Nephron progenitor cell (in vitro differentiated cells): ENCODE data around the gene GSE1.

Source experiments
- DNase-seq: peaks from one replicate; pipeline ENCODE4 v3.0.0; 2021
- H3K27ac Mint-ChIP-seq: 2 replicates; pipeline ENCODE4 v1.8.0; 2021; ENCODE audit warnings: mild to moderate bottlenecking, moderate library complexity, mixed read lengths
- H3K27me3 Mint-ChIP-seq: 2 replicates; pipeline ENCODE4 v1.8.0; 2021; ENCODE audit warnings: mild to moderate bottlenecking, low read depth, mixed read lengths; ENCODE audit not compliant: poor library complexity
- H3K36me3 Mint-ChIP-seq: 2 replicates; pipeline ENCODE4 v1.8.0; 2021; ENCODE audit warnings: low read depth, mixed read lengths
- H3K4me1 Mint-ChIP-seq: 2 replicates; pipeline ENCODE4 v1.8.0; 2021; ENCODE audit warnings: mixed read lengths
- H3K4me3 Mint-ChIP-seq: 2 replicates; pipeline ENCODE4 v1.8.0; 2021; ENCODE audit warnings: mild to moderate bottlenecking, moderate library complexity, mixed read lengths
- H3K9me3 Mint-ChIP-seq: 2 replicates; pipeline ENCODE4 v1.8.0; 2021; ENCODE audit warnings: mild to moderate bottlenecking, moderate library complexity, mixed read lengths
- TF ChIP-seq, protein P1 (sequence below): fragments of 200-600 bp; sonication (generic); IDR thresholded peaks from 2 replicates; pipeline ENCODE4 v1.5.0; 2021; ENCODE audit warnings: antibody characterized with exemption

Gene GSE1

GRCh38 chr16:85577899-85578598 lies 35.1 kb upstream of the GSE1 start:
- no peak overlapping the region for H3K4me3 Mint-ChIP-seq
- peaks cover 84% of the 10 kb centered on the region for H3K4me1 Mint-ChIP-seq
- no peaks in the 10 kb centered on the region for H3K9me3 Mint-ChIP-seq
- H3K27me3 Mint-ChIP-seq = peaks cover 46% of the 10 kb centered on the region
- no peak overlapping the region for H3K27ac Mint-ChIP-seq
- TF ChIP-seq, protein P1, sequence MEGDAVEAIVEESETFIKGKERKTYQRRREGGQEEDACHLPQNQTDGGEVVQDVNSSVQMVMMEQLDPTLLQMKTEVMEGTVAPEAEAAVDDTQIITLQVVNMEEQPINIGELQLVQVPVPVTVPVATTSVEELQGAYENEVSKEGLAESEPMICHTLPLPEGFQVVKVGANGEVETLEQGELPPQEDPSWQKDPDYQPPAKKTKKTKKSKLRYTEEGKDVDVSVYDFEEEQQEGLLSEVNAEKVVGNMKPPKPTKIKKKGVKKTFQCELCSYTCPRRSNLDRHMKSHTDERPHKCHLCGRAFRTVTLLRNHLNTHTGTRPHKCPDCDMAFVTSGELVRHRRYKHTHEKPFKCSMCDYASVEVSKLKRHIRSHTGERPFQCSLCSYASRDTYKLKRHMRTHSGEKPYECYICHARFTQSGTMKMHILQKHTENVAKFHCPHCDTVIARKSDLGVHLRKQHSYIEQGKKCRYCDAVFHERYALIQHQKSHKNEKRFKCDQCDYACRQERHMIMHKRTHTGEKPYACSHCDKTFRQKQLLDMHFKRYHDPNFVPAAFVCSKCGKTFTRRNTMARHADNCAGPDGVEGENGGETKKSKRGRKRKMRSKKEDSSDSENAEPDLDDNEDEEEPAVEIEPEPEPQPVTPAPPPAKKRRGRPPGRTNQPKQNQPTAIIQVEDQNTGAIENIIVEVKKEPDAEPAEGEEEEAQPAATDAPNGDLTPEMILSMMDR = no peak
- H3K36me3 Mint-ChIP-seq = no peaks in the 10 kb centered on the region
- no peak for DNase-seq

DNA sequence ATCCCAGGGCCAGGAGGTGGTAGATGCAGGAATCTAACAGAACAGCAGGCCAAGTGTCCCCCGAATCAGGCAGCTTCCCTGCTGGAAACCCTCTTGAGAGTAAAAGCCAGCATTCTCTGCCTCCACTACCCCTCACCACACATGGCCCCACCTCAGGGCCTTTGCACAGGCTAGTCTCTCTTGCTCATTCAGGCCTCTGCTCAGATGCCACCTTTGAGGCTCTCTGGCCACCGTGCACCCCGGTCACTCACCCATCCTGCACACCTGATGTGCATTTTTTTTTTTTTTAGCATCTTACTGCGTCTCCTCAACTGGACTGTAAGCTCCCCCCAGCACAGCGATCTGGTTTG lies 34.5 kb upstream of the GSE1 start:
- peaks cover 50% of the 10 kb centered on the region for H3K27me3 Mint-ChIP-seq
- H3K4me1 Mint-ChIP-seq = peaks cover 84% of the 10 kb centered on the region
- peak overlapping the region; percentile 44 for H3K27ac Mint-ChIP-seq
- DNase-seq = no peak
- no peaks in the 10 kb centered on the region for H3K9me3 Mint-ChIP-seq
- H3K36me3 Mint-ChIP-seq = no peaks in the 10 kb centered on the region
- no peak overlapping the region for H3K4me3 Mint-ChIP-seq
- TF ChIP-seq, protein P1 = no peak

DNA sequence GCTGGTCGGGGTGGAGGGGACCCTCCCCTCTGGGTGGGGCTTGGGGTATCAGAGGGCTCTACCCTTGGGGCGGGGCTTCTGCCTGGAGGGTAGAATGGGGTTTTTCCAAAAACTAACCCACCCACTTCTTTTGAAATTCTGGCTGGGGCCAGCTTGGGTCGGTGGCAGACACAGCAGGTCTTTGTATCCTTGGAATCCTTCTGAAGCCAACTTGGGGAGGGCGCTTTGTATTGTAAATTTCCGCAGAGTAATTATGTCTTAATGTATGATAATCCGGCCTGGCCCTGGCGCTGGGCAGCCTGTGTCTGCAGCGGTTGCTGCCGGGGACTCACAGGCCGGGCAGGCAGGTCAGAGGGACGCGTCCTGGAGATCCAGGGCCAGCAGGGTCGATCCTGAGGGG lies 33.9 kb upstream of the GSE1 start:
- Mint-ChIP-seq H3K36me3 (no peaks in the 10 kb centered on the region), H3K4me3 (peak overlapping the region; percentile 30), H3K9me3 (no peaks in the 10 kb centered on the region), H3K27ac (no peak overlapping the region), H3K4me1 (peaks cover 84% of the 10 kb centered on the region), H3K27me3 (peaks cover 56% of the 10 kb centered on the region)
- TF ChIP-seq, protein P1 = no peak
- no peak for DNase-seq

GRCh38 chr16:85579923-85580580 lies 33.1 kb upstream of the GSE1 start:
- DNase-seq = no peak
- Mint-ChIP-seq H3K4me3 (no peak overlapping the region), H3K27ac (peak overlapping the region; percentile 46), H3K4me1 (peaks cover 84% of the 10 kb centered on the region), H3K9me3 (no peaks in the 10 kb centered on the region), H3K36me3 (no peaks in the 10 kb centered on the region), H3K27me3 (peaks cover 60% of the 10 kb centered on the region)
- TF ChIP-seq, protein P1 = no peak

GRCh38 chr16:85580684-85581083 lies 32.4 kb upstream of the GSE1 start:
- Mint-ChIP-seq H3K4me3 (peak overlapping the region; percentile 36), H3K27ac (no peak overlapping the region), H3K36me3 (no peaks in the 10 kb centered on the region), H3K9me3 (no peaks in the 10 kb centered on the region), H3K27me3 (peaks cover 60% of the 10 kb centered on the region), H3K4me1 (peaks cover 84% of the 10 kb centered on the region)
- TF ChIP-seq, protein P1 = no peak
- DNase-seq = no peak
